ENCODE data around the gene FTO. TPM values are rescaled to one million over a fixed set of nuclear protein-coding genes. Genes with fewer than 3 reads are reported as not detected.

Gene FTO
- total RNA-seq, 1 donor from 2014 or later = 65.8 TPM

GRCh38 chr16:53773150-53773846, 69.3 kb downstream of the FTO start:
- CTCF ChIA-PET = interaction anchor here (0.7 to 1.8 kb wide), 6 partner anchors 16 to 1692 kb away, joined by 3 to 6 read pairs (median 3); no protein-coding TSS in a partner anchor
- Mint-ChIP-seq H3K27me3 (no peaks in the 10 kb centered on the region), H3K4me3 (no peak overlapping the region), H3K9me3 (no peaks in the 10 kb centered on the region), H3K36me3 (ENCODE audit: low read depth) (no peaks in the 10 kb centered on the region), H3K4me1 (peaks cover 24% of the 10 kb centered on the region), H3K27ac (no peak overlapping the region)
- intact Hi-C loops (cut with micrococcal nuclease) = loop anchor here (5.0 to 10.0 kb wide), 4 partner anchors 1484 to 1929 kb away; no protein-coding TSS in a partner anchor
- DNase-seq = no peak
- TF ChIP-seq CTCF (IDR thresholded peaks at IDR 0.05) = no peak
- no peak for ATAC-seq (ENCODE audit: low read depth)
- POLR2A ChIA-PET = interaction anchor here (0.5 kb wide), 1 partner anchor 985 kb away, joined by 6 read pairs; no protein-coding TSS in a partner anchor

GRCh38 chr16:53773881-53774280, 69.9 kb downstream of the FTO start:
- no peak for ATAC-seq (ENCODE audit: low read depth)
- no peak overlapping the region for H3K4me3 Mint-ChIP-seq
- no peak overlapping the region for H3K27ac Mint-ChIP-seq
- no peaks in the 10 kb centered on the region for H3K9me3 Mint-ChIP-seq
- ChIA-PET POLR2A (no interaction called here), CTCF (interaction anchor here (0.7 to 1.8 kb wide), 7 partner anchors 15 to 1691 kb away, joined by 3 to 6 read pairs (median 3); no protein-coding TSS in a partner anchor)
- TF ChIP-seq CTCF (IDR thresholded peaks at IDR 0.05) = no peak
- H3K36me3 Mint-ChIP-seq (ENCODE audit: low read depth) = no peaks in the 10 kb centered on the region
- intact Hi-C loops (cut with micrococcal nuclease) = loop anchor here (5.0 to 10.0 kb wide), 4 partner anchors 1483 to 1928 kb away; no protein-coding TSS in a partner anchor
- H3K27me3 Mint-ChIP-seq = no peaks in the 10 kb centered on the region
- H3K4me1 Mint-ChIP-seq = peaks cover 22% of the 10 kb centered on the region
- no peak for DNase-seq

- Mint-ChIP-seq H3K36me3 (ENCODE audit: low read depth) (no peaks in the 10 kb centered on the region), H3K27ac (no peak overlapping the region), H3K9me3 (no peaks in the 10 kb centered on the region), H3K4me1 (peaks cover 28% of the 10 kb centered on the region), H3K27me3 (no peaks in the 10 kb centered on the region), H3K4me3 (no peak overlapping the region)
- no peak for TF ChIP-seq CTCF (IDR thresholded peaks at IDR 0.05)
- no peak for ATAC-seq (ENCODE audit: low read depth)
- intact Hi-C loops (cut with micrococcal nuclease) = loop anchor here (10.0 kb wide), 2 partner anchors 1600 to 1690 kb away; no protein-coding TSS in a partner anchor
- POLR2A ChIA-PET = no interaction called here
- DNase-seq = no peak
- CTCF ChIA-PET = no interaction called here
Measured at GRCh38 chr16:53775106-53775820, 71.3 kb downstream of the FTO start.

- no peak for ATAC-seq (ENCODE audit: low read depth)
- TF ChIP-seq CTCF (IDR thresholded peaks at IDR 0.05) = no peak
- CTCF ChIA-PET = interaction anchor here (0.8 kb wide), 1 partner anchor 15 kb away, joined by 3 read pairs; no protein-coding TSS in a partner anchor
- Mint-ChIP-seq H3K36me3 (ENCODE audit: low read depth) (no peaks in the 10 kb centered on the region), H3K27me3 (no peaks in the 10 kb centered on the region), H3K9me3 (no peaks in the 10 kb centered on the region), H3K4me1 (peaks cover 27% of the 10 kb centered on the region), H3K27ac (no peak overlapping the region), H3K4me3 (no peak overlapping the region)
- intact Hi-C loops (cut with micrococcal nuclease) = loop anchor here (10.0 kb wide), 2 partner anchors 1599 to 1689 kb away; no protein-coding TSS in a partner anchor
- POLR2A ChIA-PET = no interaction called here
- no peak for DNase-seq
Measured at GRCh38 chr16:53775821-53776431, 72.0 kb downstream of the FTO start.

Measured in activated B cell treated with CpG ODN at 0.5 μM for 24 hours (primary cell).